Activated CD4-positive, alpha-beta memory T cell treated with anti-CD3 and anti-CD28 coated beads for 36 hours (primary cell): ENCODE data around the gene CD300LD. TPM values are rescaled to one million over a fixed set of nuclear protein-coding genes. Genes with fewer than 3 reads are reported as not detected.
"Not testable (repeated sequence)": the region's sequence is repeated elsewhere in the genome, so short reads cannot be mapped to it uniquely, and the experiment has no call there.

ENCODE experiments used
- CTCF ChIA-PET: fragments of 350-600 bp; sonication (Branson Sonifier 250); formaldehyde crosslinking; loops from one replicate; lab custom pipeline; 2021; ENCODE audit warnings: antibody characterized with exemption, inconsistent platforms; lab: Charles Lee
- POLR2A ChIA-PET: fragments of 350-600 bp; sonication (Branson Sonifier 250); formaldehyde crosslinking; loops from one replicate; lab custom pipeline; 2021; ENCODE audit warnings: antibody characterized with exemption; lab: Charles Lee
- DNase-seq: peaks from one replicate; pipeline ENCODE4 v3.0.0-alpha.2; 2020
- H3K27ac Mint-ChIP-seq: one replicate; pipeline ENCODE4 v1.8.0; 2021; ENCODE audit warnings: mixed read lengths
- H3K27me3 Mint-ChIP-seq: one replicate; pipeline ENCODE4 v1.8.0; 2021; ENCODE audit warnings: mixed read lengths
- H3K36me3 Mint-ChIP-seq: one replicate; pipeline ENCODE4 v1.8.0; 2021; ENCODE audit warnings: mixed read lengths
- H3K4me1 Mint-ChIP-seq: one replicate; pipeline ENCODE4 v1.8.0; 2021; ENCODE audit warnings: low read depth, mixed read lengths
- H3K4me3 Mint-ChIP-seq: one replicate; pipeline ENCODE4 v1.8.0; 2021; ENCODE audit warnings: mild to moderate bottlenecking, mixed read lengths
- H3K9me3 Mint-ChIP-seq: one replicate; pipeline ENCODE4 v1.8.0; 2021; ENCODE audit warnings: mixed read lengths
- intact Hi-C: fragments of 100-400 bp; cut with micrococcal nuclease; formaldehyde crosslinking; loops from one replicate; pipeline ENCODE4 v1.15.1; 2023
- total RNA-seq, 2 experiments: library from RNA; stranded (reverse); gene quantifications; one replicate each; pipeline ENCODE4 v1.2.3, GENCODE V29; 2021

Gene CD300LD
- total RNA-seq, result not detected

GRCh38 chr17:74592087-74592990 lies at the start of gene CD300LD:
Gene CD300LD (minus strand): TSS chr17:74592283. CDS start chr17:74592202, 81 bp downstream.
- DNase-seq, result no peak
- ChIA-PET POLR2A (no interaction called here), CTCF (interaction anchor here (1.2 kb wide), 1 partner anchor 27 kb away, joined by 3 read pairs; no protein-coding TSS in a partner anchor)
- H3K27me3 Mint-ChIP-seq, result peaks cover 21% of the 10 kb centered on the region
- intact Hi-C loops, result no loop called here
- no peaks in the 10 kb centered on the region for H3K9me3 Mint-ChIP-seq
- H3K36me3 Mint-ChIP-seq, result no peaks in the 10 kb centered on the region
- H3K4me1 Mint-ChIP-seq, result peaks cover 13% of the 10 kb centered on the region
- H3K4me3 Mint-ChIP-seq, result no peak within 1 kb of the TSS
- H3K27ac Mint-ChIP-seq, result no peak within 1 kb of the TSS

- H3K27ac Mint-ChIP-seq, result no peak overlapping the region
- peaks cover 34% of the 10 kb centered on the region for H3K27me3 Mint-ChIP-seq
- ChIA-PET POLR2A (no interaction called here), CTCF (interaction anchor here (2.8 kb wide), 1 partner anchor 16 kb away, joined by 8 read pairs; no protein-coding TSS in a partner anchor)
- intact Hi-C loops, result loop anchor here (5.0 kb wide), 1 partner anchor 36 kb away; no protein-coding TSS in a partner anchor
- H3K4me1 Mint-ChIP-seq, result peaks cover 10% of the 10 kb centered on the region
- H3K9me3 Mint-ChIP-seq, result no peaks in the 10 kb centered on the region
- no peak overlapping the region for H3K4me3 Mint-ChIP-seq
- no peaks in the 10 kb centered on the region for H3K36me3 Mint-ChIP-seq
- DNase-seq, result no peak
Measured at GRCh38 chr17:74641224-74641957, 49.3 kb upstream of the CD300LD start.

GRCh38 chr17:74639704-74640151 lies 47.6 kb upstream of the CD300LD start:
- Mint-ChIP-seq H3K4me1 (peaks cover 10% of the 10 kb centered on the region), H3K4me3 (no peak overlapping the region), H3K27ac (no peak overlapping the region), H3K9me3 (no peaks in the 10 kb centered on the region), H3K36me3 (no peaks in the 10 kb centered on the region), H3K27me3 (peaks cover 27% of the 10 kb centered on the region)
- DNase-seq, result peak; percentile 18
- intact Hi-C loops, result loop anchor here (5.0 kb wide), 1 partner anchor 38 kb away; no protein-coding TSS in a partner anchor
- POLR2A ChIA-PET, result no interaction called here
- CTCF ChIA-PET, result interaction anchor here (2.8 kb wide), 1 partner anchor 18 kb away, joined by 8 read pairs; no protein-coding TSS in a partner anchor

GRCh38 chr17:74637926-74638325 lies 45.8 kb upstream of the CD300LD start:
- intact Hi-C loops, result no loop called here
- ChIA-PET POLR2A (no interaction called here), CTCF (interaction anchor here (1.0 kb wide), 1 partner anchor 107 kb away, joined by 3 read pairs; no protein-coding TSS in a partner anchor)
- DNase-seq, result no peak
- no peaks in the 10 kb centered on the region for H3K36me3 Mint-ChIP-seq
- no peak overlapping the region for H3K4me3 Mint-ChIP-seq
- H3K27ac Mint-ChIP-seq, result no peak overlapping the region
- H3K4me1 Mint-ChIP-seq, result peaks cover 10% of the 10 kb centered on the region
- H3K27me3 Mint-ChIP-seq, result peaks cover 27% of the 10 kb centered on the region
- H3K9me3 Mint-ChIP-seq, result no peaks in the 10 kb centered on the region

DNA sequence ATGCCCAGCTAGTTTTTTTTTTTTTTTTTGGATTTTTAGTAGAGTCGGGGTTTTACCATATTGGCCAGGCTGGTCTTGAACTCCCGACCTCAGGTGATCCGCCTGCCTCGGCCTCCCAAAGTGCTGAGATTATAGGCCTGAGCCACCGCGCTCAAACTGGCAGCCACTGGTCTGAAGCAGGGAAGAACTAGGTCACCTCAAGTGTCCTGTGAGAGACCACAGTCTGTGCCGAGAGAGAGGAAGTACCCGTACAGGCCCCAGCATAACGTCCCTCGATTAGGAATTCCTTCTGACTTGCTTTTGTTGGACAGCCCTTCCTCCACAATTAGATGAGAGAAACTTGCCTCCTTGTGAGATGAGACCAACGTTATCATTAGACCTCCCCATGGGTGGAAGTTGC lies 45.2 kb upstream of the CD300LD start:
- CTCF ChIA-PET, result interaction anchor here (1.0 to 1.1 kb wide), 2 partner anchors 21 to 107 kb away, joined by 3 read pairs; no protein-coding TSS in a partner anchor
- H3K4me3 Mint-ChIP-seq, result no peak overlapping the region
- POLR2A ChIA-PET, result no interaction called here
- no peak overlapping the region for H3K27ac Mint-ChIP-seq
- no peaks in the 10 kb centered on the region for H3K9me3 Mint-ChIP-seq
- intact Hi-C loops, result no loop called here
- peaks cover 10% of the 10 kb centered on the region for H3K4me1 Mint-ChIP-seq
- no peak for DNase-seq
- peaks cover 22% of the 10 kb centered on the region for H3K27me3 Mint-ChIP-seq
- no peaks in the 10 kb centered on the region for H3K36me3 Mint-ChIP-seq

- H3K27me3 Mint-ChIP-seq, result peaks cover 18% of the 10 kb centered on the region
- CTCF ChIA-PET, result interaction anchor here (1.1 kb wide), 1 partner anchor 22 kb away, joined by 3 read pairs; no protein-coding TSS in a partner anchor
Measured at GRCh38 chr17:74636541-74637085, 44.5 kb upstream of the CD300LD start.

DNA sequence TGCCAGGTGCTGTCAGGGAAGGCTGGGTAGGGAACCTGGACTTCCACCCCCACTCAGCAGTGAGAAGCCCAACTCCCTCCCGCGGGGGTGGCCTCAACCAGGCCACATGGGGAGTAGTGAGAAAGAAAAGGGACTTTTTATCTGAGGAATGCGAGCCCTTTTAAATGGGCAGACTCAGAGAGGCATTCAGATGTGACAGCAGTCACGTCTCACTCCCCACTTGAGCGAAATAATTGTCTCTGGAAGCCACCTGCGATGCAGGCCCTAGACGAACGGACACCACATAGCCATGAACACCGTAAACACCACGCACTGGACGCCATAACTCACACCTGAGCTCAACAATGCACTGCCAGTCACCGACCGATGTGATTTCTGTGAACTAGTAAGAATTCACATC lies 43.3 kb upstream of the CD300LD start:
- intact Hi-C loops, result no loop called here
- ChIA-PET CTCF (no interaction called here), POLR2A (no interaction called here)
- H3K27ac Mint-ChIP-seq, result no peak overlapping the region
- H3K4me3 Mint-ChIP-seq, result no peak overlapping the region
- DNase-seq, result no peak
- peaks cover 10% of the 10 kb centered on the region for H3K4me1 Mint-ChIP-seq
- H3K36me3 Mint-ChIP-seq, result no peaks in the 10 kb centered on the region
- peaks cover 21% of the 10 kb centered on the region for H3K27me3 Mint-ChIP-seq
- no peaks in the 10 kb centered on the region for H3K9me3 Mint-ChIP-seq

More at GRCh38 chr17:74636541-74637085, 44.5 kb upstream of the CD300LD start:
- peaks cover 10% of the 10 kb centered on the region for H3K4me1 Mint-ChIP-seq
- POLR2A ChIA-PET, H3K27ac Mint-ChIP-seq, H3K4me3 Mint-ChIP-seq, H3K9me3 Mint-ChIP-seq, intact Hi-C loops, H3K36me3 Mint-ChIP-seq, DNase-seq: not testable (repeated sequence)

DNA sequence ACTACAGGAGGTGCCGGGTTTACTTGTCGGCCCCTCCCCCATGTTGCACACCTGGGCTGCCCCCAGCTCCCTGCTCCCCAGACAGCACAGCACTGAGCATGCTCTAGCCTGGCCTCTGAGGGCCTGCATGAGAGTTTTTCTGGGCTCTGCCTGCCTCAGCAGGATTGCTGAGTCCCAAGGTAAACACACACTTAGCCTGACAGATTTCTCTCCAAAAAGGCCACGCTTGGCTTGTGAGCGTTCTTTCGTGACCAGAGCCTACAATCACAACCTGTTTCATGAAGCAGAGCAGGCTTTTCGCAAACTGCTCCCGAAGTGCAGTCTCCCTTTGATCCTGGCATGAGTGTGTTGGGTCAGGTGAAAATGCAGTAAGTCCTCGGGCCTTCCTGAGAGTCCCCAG lies 41.2 kb upstream of the CD300LD start:
- Mint-ChIP-seq H3K27me3 (peaks cover 22% of the 10 kb centered on the region), H3K27ac (no peak overlapping the region), H3K4me3 (no peak overlapping the region), H3K4me1 (no peaks in the 10 kb centered on the region), H3K9me3 (no peaks in the 10 kb centered on the region), H3K36me3 (no peaks in the 10 kb centered on the region)
- ChIA-PET CTCF (interaction anchor here (1.3 to 1.6 kb wide), 2 partner anchors 23 to 67 kb away, joined by 3 to 4 read pairs; no protein-coding TSS in a partner anchor), POLR2A (no interaction called here)
- intact Hi-C loops, result no loop called here
- no peak for DNase-seq

- H3K27ac Mint-ChIP-seq, result no peak overlapping the region
- peaks cover 22% of the 10 kb centered on the region for H3K27me3 Mint-ChIP-seq
- intact Hi-C loops, result no loop called here
- no peak for DNase-seq
- H3K4me3 Mint-ChIP-seq, result no peak overlapping the region
- H3K9me3 Mint-ChIP-seq, result no peaks in the 10 kb centered on the region
- ChIA-PET POLR2A (no interaction called here), CTCF (interaction anchor here (1.3 kb wide), 1 partner anchor 24 kb away, joined by 3 read pairs; no protein-coding TSS in a partner anchor)
- H3K4me1 Mint-ChIP-seq, result no peaks in the 10 kb centered on the region
- H3K36me3 Mint-ChIP-seq, result no peaks in the 10 kb centered on the region
Measured at GRCh38 chr17:74632617-74633016, 40.5 kb upstream of the CD300LD start.

- ChIA-PET POLR2A (no interaction called here), CTCF (interaction anchor here (1.1 kb wide), 1 partner anchor 25 kb away, joined by 3 read pairs; no protein-coding TSS in a partner anchor)
- intact Hi-C loops, result no loop called here
- no peaks in the 10 kb centered on the region for H3K4me1 Mint-ChIP-seq
- no peak overlapping the region for H3K4me3 Mint-ChIP-seq
- DNase-seq, result no peak
- H3K9me3 Mint-ChIP-seq, result peaks cover 2% of the 10 kb centered on the region
- H3K27me3 Mint-ChIP-seq, result peaks cover 22% of the 10 kb centered on the region
- H3K36me3 Mint-ChIP-seq, result no peaks in the 10 kb centered on the region
- no peak overlapping the region for H3K27ac Mint-ChIP-seq
Measured at GRCh38 chr17:74631468-74632450, 39.7 kb upstream of the CD300LD start.

GRCh38 chr17:74630251-74630650 lies 38.2 kb upstream of the CD300LD start:
- CTCF ChIA-PET, result not testable (repeated sequence)

More at GRCh38 chr17:74630251-74630650, 38.2 kb upstream of the CD300LD start:
- POLR2A ChIA-PET, intact Hi-C loops, H3K27ac Mint-ChIP-seq, DNase-seq, H3K9me3 Mint-ChIP-seq, H3K36me3 Mint-ChIP-seq, H3K4me3 Mint-ChIP-seq, H3K4me1 Mint-ChIP-seq: not testable (repeated sequence)
- peaks cover 30% of the 10 kb centered on the region for H3K27me3 Mint-ChIP-seq
